ENCODE data around the gene SPSB4. TPM values are rescaled to one million over a fixed set of nuclear protein-coding genes. Genes with fewer than 3 reads are reported as not detected.

SPSB4 gene
- total RNA-seq, 2 donors from 2014 or later: 3.0 to 6.9 TPM

DNA sequence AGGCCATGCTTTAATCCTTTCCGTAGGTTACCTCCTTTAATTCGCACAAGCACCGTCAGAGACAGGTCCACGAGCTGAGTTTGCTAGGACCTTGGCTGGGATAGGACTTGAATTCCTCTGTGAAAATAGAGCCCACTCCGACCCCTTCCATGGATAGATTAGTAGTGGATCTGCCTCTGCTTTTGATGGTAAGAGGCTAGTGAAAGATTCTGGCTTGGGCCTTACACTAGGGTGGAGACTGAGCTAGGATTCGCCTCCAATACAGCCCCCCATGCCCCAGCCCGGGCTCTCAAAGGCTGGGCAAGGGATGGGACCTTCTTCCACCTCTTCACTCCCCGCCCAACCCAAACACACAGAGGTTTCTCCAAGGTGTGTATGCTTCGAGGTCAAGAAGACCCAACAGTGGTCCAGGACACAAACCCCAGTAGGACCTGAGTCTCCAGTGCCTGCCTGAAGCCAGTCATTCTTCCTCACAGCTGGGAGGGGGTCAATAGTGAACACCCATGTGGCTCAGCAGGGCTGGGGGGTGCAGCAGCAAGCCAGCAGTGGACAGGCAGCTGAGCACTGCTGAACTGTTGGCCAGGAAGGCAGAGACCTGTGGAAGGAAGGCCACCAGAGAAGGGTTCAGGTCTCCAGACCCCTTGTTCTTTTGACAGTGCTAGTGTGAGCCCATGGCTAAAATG is 75.7 kb downstream of the SPSB4 start:
- intact Hi-C loops (cut with DNase I): no loop called here
- ATAC-seq (no peak), DNase-seq (no peak)

DNA sequence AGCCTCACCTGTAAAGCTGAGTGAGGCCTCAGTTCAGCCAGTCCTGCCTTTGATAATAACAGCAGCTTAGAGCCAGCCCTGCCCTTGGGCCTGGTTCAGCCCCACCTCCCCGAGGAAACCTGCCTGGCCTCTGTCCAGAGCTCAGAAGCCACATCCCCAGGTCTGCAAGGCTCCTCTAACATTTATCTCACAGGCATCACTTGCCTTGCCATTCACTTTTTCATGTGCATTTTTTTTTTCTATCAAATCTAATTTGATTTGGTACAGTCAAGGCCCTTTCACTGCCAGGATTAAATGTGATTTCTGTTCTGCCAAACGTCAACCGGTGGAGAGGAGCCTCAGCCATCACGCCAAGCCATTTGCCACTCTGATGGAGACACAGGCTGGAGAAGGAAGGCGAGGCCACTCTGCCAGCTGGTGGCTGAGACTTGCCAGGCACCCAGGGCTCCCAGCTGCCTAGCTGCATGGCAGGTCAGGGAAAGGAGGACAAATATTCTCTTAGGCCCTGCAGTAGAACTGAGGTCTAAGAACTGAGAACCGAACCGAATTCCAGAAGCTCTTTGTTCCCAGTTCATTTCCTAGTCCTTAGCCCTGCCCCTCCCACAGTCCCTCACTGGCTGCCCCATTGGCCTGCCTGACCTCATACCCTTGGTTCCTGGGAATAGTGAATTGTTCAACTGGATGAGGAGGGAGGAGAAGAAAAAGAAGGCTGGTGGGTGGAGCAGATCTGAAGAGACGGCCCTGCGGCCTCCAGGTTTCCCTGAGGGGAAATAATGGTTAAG is 76.4 kb downstream of the SPSB4 start:
- ATAC-seq: peak in 1 of 2 donors; percentile 30

DNA sequence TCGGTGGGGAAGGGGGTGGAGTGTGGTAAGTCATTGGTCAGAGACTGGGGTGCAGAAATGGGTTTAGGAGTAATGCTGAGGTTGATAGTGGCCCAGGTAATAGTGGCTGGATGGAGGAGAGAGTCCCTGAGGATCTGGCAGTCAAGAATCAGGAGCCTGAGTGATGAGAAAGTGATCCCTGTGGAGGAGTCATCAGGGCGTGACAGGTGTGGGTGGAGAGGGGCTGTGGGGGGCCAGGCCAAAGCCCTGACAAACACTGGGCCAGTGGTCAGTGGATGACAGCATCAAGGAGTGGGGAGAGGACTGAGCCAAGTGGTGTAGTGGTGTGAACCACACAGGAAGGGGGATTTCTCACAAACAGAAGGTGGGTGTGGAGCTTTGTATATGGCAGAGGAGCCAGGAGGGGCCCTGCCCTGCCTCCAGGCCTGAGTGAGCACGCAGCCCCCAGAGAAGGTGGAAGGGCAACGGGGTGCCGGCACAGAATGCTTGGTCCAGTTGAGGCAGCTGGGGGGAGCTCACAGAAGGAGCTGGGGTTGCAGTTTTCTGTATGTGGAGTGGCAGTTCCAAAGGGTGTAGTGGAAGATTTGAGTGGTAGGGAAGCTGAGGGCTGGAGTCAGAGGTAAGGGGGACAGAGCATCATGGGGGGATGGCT is 77.1 kb downstream of the SPSB4 start:
- intact Hi-C loops (cut with DNase I): no loop called here
- ATAC-seq (no peak), DNase-seq (no peak)

More for the DNA sequence above, 76.4 kb downstream of the SPSB4 start:
- no peak for DNase-seq
- intact Hi-C loops (cut with DNase I): no loop called here

- DNase-seq: no peak
- ATAC-seq: no peak
- intact Hi-C loops (cut with DNase I): no loop called here
Measured at GRCh38 chr3:141129049-141129448, 77.9 kb downstream of the SPSB4 start.

DNA sequence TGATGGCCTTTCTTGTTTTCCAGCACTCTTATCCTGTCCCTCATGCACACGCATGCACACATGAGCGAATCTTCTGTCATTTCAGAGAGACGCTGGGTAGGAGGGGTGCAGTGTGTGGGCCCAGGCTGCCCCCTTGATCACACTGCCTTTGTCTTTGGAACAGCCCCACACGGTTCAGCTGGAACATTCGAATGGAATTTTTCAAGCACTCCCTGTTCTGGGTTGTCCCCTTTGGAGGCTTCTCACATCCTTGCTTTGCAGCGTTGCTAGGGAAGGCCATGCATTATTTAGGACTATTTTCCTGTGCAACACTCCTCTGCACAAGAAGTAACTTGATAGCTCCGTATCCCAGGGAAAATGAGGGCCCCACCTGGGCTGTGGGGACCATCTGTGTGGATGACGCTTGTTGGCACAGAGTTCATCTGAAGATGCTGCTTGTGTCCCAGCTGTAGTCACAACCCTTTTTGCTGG is 78.4 kb downstream of the SPSB4 start:
- intact Hi-C loops (cut with DNase I): no loop called here
- ATAC-seq: no peak
- no peak for DNase-seq

DNA sequence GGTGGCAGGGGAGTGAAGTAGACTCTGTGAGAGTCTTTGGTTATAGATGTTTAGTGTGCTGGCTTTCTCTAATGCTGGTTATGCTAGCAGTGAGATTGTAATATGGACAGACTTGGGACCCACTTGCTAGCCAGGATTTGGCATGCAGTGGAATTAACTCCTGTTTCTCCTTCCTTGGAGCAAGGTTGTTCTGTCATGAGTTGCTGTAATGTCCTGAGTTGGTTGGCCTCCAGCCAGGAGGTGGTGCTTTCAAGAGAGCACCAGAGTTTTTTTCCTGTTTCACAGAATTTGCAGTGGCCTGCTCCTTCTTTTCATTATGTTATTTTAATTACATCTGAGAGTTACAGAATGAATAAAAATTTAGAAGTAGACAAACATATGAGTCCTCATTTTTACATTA is 92.4 kb downstream of the SPSB4 start:
- intact Hi-C loops (cut with DNase I): no loop called here
- ATAC-seq (no peak), DNase-seq (no peak)

- intact Hi-C loops (cut with DNase I): no loop called here
- ATAC-seq: no peak
- no peak for DNase-seq
Measured at GRCh38 chr3:141146979-141147470, 95.9 kb downstream of the SPSB4 start.

DNA sequence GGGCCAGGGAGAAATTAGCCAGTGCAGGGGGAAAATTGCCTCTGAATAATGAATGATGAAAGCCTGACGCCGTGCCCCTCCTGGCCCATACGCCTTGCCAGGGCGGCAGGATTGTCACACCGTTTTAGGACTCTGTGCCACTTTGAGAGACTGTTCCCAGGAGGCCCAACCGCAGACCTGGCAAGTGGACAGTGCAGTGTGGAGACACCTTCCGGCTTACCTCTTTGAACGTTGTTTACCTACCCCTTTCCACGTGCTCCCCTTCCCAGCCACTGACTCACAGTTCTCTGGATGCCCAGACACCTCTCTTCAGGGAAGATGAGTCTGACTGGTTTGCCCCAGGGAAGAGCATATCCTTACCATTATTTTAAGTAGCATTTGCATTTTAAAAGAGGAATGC is 96.5 kb downstream of the SPSB4 start:
- DNase-seq (no peak), ATAC-seq (no peak)
- intact Hi-C loops (cut with DNase I): no loop called here

GRCh38 chr3:141148169-141148568 is 97.0 kb downstream of the SPSB4 start:
- ATAC-seq (no peak), DNase-seq (no peak)
- intact Hi-C loops (cut with DNase I): no loop called here

GRCh38 chr3:141148770-141149169 is 97.6 kb downstream of the SPSB4 start:
- DNase-seq (no peak), ATAC-seq (no peak)
- intact Hi-C loops (cut with DNase I): no loop called here

- intact Hi-C loops (cut with DNase I): no loop called here
- no peak for DNase-seq
- no peak for ATAC-seq
Measured at GRCh38 chr3:141150081-141150830, 99.1 kb downstream of the SPSB4 start.

GRCh38 chr3:141150931-141151330 is 99.8 kb downstream of the SPSB4 start:
- DNase-seq: no peak
- no peak for ATAC-seq
- intact Hi-C loops (cut with DNase I): no loop called here

DNA sequence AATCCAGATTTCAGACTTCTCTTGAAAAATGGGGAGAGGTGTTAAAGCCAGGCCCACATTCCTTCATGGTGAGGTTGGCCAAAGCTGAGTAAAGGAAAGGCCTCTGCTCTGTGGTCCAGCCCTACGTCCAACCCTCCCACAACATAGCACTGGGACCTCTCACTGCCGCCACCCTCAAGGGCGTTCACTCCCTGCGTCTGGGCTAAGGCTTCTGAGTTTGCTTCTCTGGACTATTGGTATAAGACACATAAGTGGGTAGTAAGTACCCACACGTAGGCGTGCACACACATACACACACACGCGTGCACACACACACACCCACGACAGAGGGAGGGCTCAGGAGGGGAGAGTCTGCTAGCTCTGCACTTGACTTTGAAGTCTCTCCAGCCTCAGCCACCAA is 100.3 kb downstream of the SPSB4 start:
- peak in 1 of 2 donors; percentile 82 for ATAC-seq
- DNase-seq: peak; percentile 39
- intact Hi-C loops (cut with DNase I): no loop called here

DNA sequence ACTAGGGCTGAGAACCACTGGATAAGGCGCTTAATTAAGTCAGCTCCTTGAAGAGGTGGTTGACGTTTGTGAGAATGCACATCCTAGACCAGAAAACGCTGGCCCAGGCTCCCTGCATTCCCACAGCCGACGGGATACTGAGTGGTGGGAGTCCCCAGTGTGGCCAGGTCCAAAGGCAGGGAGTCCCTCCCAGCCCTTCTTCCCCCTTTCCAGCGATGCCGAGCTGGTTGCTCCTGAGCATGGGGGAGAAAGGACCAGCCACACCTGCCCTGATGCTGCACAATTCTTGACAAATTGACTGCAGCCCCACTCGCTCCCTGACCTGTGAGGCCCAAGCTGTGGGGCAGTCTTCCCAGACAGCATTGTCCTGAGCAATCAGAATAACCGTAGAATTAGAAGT is 101.0 kb downstream of the SPSB4 start:
- ATAC-seq (no peak), DNase-seq (no peak)
- intact Hi-C loops (cut with DNase I): no loop called here

- intact Hi-C loops (cut with DNase I): no loop called here
- peak; percentile 56 to 90 for ATAC-seq
- DNase-seq: peak; percentile 57
Measured at GRCh38 chr3:141152801-141153678, 101.9 kb downstream of the SPSB4 start.

DNA sequence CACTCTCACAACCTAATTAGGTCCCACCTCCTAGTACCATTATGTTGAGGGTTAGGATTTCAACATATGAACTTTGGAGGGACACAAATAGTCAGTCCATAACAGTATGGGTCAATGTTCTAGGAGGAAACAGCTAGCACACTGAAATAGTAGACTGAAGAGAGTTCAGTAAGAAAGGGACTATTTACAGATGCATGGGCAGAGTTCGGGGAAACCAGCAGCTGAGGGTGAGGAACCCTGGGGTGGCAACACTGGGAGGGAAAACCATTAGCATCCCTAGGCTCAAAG is 102.5 kb downstream of the SPSB4 start:
- ATAC-seq: no peak
- DNase-seq: no peak
- intact Hi-C loops (cut with DNase I): no loop called here

GRCh38 chr3:141164852-141165251 is 113.7 kb downstream of the SPSB4 start:
- intact Hi-C loops (cut with DNase I): no loop called here
- no peak for DNase-seq
- ATAC-seq: no peak

DNA sequence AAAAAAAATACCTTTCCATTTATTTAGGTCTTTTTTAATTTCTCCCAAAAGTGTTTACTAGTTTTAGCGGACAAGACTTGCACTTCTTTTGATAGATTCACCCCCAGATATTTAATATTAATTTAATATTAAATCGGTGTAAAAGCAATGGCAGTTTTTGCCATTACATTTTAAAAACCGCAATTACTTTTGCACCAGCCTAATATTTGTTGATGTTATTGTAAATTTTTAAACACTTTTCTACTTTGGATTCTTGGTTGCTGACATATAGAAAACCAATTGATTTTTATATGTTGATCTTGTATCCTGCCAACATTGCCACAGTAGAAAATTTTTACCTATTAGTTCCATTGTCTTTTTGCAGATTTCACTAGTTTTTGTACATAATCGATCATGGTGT is 116.5 kb downstream of the SPSB4 start:
- intact Hi-C loops (cut with DNase I): no loop called here
- DNase-seq (no peak), ATAC-seq (no peak)
